ENCODE data around the gene DKK1.
"Not testable (repeated sequence)": the region's sequence is repeated elsewhere in the genome, so short reads cannot be mapped to it uniquely, and the experiment has no call there.

Gene DKK1

GRCh38 chr10:52318136-52318701 is 4.1 kb downstream of the DKK1 start:
- no peak for DNase-seq (ENCODE audit: low read depth)

DNA sequence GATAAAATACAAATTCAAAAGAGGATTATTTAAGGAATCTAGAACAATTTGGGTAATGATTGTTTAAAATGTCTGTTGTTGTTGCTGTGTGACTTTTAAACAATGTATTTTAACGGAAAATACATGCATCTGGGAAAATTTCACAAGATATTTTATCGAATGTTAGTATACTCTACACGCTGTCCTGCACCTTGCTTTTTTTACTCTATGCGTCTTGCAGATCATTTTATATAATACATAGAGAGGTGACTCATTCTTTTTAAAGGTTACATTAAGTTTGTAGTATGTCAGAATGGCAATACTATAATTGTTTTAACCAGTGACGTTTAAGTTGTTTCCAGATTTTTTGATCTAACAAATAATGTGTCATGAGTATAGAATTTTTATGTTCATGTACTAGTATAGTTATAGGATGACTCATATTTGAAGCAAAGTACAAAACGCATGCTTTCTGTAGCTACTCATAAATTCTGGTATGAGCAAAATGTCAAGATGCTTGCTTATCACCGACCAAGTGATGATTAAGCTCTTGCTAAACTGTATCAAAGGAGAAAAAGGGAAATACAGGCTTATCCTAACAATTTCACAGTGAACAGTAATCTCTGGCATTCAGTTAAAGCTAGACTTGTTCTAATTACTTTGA is 4.9 kb downstream of the DKK1 start:
- DNase-seq (ENCODE audit: low read depth) = no peak

DNA sequence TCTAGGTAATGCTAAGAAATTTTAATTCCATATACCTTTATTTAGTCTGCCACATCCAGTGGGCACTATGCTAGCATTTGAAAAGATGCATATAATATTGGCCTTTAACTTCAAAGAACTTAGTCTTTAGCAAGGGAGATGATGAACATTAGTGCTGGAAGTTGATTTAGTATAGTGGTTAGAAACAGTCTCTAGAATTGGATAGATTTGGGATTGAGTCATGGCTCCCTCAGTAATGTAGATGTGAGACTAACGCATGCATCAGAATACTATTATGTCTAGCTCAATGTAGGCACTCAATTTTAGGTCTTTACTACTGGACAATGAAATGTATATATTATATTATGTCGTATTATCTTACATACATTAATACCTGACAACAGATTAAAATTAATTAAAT is 5.8 kb downstream of the DKK1 start:
- no peak for DNase-seq (ENCODE audit: low read depth)

GRCh38 chr10:52322323-52322722 is 8.2 kb downstream of the DKK1 start:
- DNase-seq (ENCODE audit: low read depth) = no peak

DNA sequence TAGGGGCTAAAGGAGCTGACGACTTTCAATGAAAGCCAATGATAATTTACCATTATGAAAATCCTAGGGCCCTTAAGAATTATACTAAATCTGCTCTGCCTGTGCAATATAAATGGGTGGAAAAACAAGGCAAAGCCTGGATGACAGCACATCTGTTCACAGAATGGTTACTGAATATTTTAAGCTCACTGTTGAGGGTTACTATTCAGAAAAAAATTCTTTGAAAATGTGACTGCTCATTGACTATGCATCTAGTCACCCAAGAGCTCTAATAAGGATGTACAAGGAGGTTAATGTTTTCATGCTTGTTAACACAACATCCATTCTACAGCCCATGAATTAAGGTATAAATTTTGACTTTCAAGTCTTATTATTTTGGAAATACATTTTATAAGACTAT is 8.9 kb downstream of the DKK1 start:
- DNase-seq (ENCODE audit: low read depth) = no peak

GRCh38 chr10:52326382-52326781 is 12.3 kb downstream of the DKK1 start:
- DNase-seq (ENCODE audit: low read depth) = no peak

DNA sequence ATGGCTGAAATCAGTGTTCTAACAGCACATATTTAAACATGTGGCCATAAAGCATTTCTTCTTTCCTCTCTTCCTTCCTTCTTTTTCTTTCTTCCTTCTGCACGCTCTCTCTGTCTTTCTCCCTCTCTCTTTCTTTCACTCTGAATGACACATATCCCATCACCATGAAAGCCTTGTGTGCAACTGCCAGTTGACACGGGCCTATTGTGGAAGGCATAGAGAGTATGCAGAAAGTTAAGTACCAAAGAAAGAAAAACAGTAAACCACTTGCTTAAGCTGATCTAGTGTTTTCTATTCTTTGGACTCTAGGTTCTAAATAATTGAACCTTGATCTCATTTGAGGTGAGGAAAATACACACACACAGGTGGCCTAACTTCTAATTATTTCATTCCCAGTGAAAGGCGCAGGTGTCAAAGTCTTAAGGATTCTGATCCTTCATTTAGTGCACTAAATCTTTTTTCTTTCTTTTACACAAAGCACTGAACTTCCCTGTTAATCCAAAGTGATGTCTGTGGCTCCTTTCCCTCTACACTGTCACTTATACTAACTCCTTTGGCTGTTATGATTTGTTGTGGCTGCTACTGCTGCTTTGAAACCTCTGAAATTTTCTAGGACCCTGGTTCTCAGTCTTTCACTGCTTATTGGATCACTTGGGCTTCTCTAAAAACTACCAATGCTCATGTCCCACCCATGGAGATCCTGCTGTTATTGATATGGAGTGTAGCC is 17.7 kb downstream of the DKK1 start:
- no peak for DNase-seq (ENCODE audit: low read depth)

DNA sequence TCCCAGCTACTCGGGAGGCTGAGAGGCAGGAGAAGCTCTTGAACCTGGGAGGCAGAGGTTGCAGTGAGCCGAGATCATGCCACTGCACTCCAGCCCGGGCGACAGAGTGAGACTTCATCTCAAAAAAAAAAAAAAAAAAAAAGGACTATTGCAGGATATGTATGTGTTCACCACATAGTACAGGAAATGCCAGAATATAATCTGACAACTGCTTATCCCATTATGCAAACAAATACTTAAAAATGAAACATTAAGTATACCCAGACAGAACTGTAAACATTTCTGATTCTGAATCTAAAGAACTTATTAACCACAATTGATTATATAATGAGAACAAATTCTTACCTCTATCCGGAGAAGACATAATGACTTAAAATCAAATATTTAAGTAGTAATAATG is 18.7 kb downstream of the DKK1 start:
- DNase-seq (ENCODE audit: low read depth) = no peak

DNA sequence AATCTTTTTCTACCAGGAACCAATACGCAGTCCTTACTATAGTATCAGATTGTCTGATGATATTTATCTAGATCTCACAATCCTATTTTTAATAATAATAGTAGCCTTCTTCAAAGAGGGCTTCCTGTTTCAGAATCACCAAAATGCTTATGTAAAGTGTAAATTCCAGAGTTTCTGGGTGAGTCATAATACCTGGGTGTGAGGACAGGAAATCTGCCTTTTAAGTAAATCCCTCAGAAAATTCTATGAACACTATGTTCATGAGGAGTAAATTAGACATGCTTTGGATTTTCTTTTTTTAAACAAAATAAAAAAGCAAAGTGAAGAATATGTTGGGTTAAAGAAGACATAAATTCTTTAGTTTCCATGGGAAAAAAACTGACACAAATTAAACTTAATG is 20.5 kb downstream of the DKK1 start:
- DNase-seq (ENCODE audit: low read depth) = no peak

DNA sequence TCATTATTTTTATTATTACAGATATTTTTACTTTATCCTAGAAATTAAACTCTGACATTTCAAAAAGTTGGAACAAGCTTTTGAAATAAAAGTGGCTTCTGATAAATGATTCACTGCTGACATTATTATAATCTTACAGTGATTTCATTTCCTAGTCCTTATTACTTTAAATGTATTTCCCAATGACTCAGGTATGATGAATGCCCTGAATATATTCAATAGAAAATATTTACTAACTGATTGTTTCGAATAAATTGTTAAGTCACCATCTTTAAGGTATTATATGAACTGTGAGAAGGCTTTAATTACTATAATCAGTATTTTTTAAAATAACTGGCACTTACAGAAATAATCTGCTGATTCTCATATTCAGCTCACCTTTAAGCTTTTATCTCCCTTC is 21.6 kb downstream of the DKK1 start:
- DNase-seq (ENCODE audit: low read depth) = no peak

DNA sequence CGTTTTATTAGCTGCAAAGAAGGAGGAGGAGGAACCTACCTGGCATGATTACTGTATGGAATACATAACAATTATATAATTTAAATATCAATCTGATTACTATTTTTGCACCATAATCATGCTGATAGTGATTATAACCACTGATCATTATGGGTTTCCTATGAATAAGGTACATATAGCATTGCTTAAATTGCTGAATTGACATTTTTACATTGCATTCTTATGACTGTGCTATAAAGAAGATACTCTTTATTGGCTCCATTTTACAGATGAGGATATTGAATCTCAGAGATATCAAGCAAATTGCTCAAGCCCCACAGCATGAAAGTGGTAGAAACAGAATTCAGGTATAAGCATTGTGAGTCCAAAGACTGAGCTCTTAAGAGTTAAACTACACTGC is 23.1 kb downstream of the DKK1 start:
- DNase-seq (ENCODE audit: low read depth) = no peak

- no peak for DNase-seq (ENCODE audit: low read depth)
These were observed 29.4 kb downstream of the DKK1 start for GRCh38 chr10:52343439-52343838.

DNA sequence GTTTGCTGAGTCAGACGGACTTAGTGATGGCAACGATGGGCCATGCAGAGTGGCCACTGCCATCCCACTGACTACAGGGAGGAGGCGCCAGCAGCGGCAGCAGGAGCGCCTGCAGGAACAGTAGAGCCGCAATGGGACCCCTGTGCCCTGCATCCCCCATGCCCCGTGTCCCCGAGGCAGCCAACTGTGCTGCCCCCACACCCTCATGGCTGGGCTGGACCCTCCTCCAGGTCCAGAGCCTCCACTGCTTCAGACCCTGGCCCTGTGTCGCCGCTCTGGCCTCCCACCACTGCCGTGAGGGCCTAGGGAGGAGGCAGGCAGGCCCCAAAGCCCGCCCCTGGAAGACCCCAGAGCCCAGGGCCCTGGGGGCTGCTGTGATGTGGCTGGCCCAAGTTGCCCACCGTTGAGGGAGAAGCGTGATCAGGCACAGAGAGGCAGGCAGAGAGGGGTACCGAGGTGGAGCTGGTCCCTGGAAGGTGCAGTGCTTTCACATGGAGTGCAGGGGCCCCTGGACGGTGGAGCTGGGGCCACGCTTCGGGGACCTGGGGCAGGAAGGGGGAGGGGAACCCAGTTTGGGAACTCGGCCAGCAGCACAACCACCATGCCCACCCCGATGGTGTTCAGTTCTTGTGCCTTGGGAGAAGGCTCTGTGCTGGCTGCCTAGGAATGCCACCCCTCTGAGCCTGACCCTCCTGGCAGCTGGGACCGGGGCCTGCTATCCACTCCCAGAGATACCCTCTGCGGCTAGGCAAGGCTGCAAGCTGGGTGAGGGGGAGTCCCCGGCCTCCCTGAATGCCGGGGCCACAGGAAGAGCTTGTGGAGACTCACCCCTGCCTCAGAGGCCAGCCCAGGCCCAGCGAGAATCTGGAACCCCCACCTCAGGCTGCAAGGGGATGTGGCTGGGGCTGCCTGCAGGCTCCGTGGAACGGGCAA is 32.6 kb downstream of the DKK1 start:
- no peak for DNase-seq (ENCODE audit: low read depth)

- no peak for DNase-seq (ENCODE audit: low read depth)
These were observed 33.2 kb downstream of the DKK1 start for GRCh38 chr10:52347327-52347667.

- DNase-seq (ENCODE audit: low read depth) = no peak
These were observed 34.0 kb downstream of the DKK1 start for GRCh38 chr10:52348037-52348564.

DNA sequence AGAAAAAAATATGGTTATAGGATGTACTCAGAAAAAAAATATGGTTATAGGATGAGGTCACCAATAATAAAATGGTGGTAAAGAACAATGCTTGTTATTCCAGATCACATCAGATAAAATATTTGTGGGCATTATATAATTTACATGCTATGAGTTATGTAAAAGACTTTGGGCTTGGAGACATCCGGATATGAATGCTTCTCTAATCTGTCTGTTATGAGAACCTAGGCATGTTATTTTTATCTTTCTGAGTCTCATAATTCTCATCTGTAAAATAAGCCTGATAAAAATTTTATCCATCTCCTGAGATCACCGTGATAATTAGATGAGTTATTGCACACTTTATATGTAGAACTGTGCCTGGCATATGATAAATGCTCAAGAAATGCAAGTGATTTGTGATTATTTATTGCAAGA is 37.8 kb downstream of the DKK1 start:
- no peak for DNase-seq (ENCODE audit: low read depth)

DNA sequence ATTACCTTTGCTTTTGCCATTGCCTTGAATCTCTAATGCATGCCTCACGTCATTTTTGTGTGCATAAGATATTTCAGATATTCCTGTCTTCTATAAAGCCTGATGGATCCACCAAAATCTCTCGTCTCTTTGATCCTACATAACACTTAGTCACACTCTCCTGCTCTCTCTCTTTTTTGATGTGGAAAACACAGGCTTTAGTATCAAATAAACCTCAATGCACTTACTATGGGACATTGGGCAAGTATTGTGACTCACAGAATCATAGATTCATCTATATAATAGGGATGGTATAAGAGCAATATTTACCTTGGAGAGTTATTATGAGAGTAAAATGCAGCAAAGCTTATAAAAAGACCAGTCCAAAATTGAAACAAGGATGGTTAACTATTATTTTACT is 39.1 kb downstream of the DKK1 start:
- DNase-seq (ENCODE audit: low read depth) = no peak

GRCh38 chr10:52353960-52354394 is 39.9 kb downstream of the DKK1 start:
- DNase-seq (ENCODE audit: low read depth) = no peak

DNA sequence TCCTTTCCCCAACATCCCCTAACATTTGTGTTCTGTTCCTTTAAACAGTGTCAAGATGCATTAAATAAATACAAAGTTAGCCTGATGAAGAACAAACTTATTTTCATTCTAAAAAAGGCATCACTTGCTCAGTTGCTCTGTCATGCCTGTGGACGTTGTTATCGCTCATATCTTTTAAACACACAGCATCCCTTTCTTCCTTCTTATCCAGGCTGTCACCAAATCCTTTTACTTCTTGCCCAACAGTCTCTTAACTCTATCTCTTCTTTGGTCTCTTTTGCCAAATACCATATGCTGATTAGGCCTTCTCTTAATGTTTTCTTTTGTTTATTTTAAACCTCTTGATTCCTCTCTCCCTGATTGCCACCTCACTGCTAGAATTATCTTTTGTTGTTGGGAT is 43.9 kb downstream of the DKK1 start:
- DNase-seq (ENCODE audit: low read depth) = no peak

DNA sequence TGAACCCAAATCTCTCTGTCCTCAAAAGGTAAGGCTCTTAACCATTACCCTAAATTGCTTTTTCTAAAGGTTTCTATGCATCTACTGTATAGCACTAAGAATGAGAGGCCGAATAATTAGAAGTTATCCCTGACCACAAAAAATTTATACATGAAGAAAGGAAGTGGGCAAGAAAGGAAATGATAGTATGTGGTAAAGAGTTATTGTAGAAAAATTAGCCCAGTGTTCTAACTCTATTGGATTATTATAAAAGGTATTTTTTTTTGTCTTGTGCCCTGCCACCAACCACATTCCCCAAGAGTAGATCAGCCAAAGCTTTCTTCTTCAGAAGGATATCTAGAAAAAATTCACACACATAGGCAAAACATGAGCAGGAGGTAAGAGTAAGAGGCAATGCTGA is 45.4 kb downstream of the DKK1 start:
- no peak for DNase-seq (ENCODE audit: low read depth)

DNA sequence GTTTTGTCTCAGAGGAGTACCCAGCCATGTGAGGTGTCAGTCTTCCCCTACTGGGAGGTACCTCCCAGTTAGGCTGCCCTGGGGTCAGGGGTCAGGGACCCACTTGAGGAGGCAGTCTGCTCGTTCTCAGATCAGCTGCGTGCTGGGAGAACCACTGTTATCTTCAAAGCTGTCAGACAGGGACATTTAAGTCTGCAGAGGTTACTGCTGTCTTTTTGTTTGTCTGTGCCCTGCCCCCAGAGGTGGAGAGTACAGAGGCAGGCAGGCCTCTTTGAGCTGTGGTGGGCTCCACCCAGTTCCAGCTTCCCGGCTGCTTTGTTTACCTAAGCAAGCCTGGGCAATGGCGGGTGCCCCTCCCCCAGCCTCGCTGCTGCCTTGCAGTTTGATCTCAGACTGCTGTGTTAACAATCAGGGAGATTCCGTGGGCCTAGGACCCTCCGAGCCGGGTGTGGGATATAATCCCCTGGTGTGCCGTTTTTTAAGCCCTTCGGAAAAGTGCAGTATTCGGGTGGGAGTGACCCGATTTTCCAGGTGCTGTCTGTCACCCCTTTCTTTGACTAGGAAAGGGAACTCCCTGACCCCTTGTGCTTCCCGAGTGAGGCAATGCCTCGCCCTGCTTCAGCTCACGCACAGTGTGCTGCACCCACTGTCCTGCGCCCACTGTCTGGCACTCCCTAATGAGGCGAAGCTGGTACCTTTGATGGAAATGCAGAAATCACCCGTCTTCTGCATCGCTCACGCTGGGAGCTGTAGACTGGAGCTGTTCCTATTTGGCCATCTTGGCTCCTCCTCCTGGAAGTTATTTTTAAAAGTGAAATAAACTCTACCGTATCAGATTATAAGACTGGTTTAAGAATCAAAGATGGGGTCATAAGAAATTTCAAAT is 51.7 kb downstream of the DKK1 start:
- DNase-seq (ENCODE audit: low read depth) = not testable (repeated sequence)

All from activated T-cell treated with anti-CD3 and anti-CD28 coated beads for 48 hours (primary cell).